Measurements from ENCODE around the gene RGS19. TPM values are rescaled to one million over a fixed set of nuclear protein-coding genes. Genes with fewer than 3 reads are reported as not detected.
"Not testable (repeated sequence)": the region's sequence is repeated elsewhere in the genome, so short reads cannot be mapped to it uniquely, and the experiment has no call there.

The RGS19 gene, protein sequence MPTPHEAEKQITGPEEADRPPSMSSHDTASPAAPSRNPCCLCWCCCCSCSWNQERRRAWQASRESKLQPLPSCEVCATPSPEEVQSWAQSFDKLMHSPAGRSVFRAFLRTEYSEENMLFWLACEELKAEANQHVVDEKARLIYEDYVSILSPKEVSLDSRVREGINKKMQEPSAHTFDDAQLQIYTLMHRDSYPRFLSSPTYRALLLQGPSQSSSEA
- 10 to 100 TPM; 14.8 to 18.4 (median 16.2) TPM for total RNA-seq

GRCh38 chr20:64079273-64080012, at the start of gene RGS19:
Gene RGS19, minus strand, starts transcription at chr20:64079518. Its CDS starts 2,632 bp downstream, at chr20:64076886.
- peak within 1 kb of the TSS; percentile 76 for H3K27ac ChIP-seq
- peaks cover 59% of the 10 kb centered on the region for H3K4me1 ChIP-seq
- peak within 1 kb of the TSS; percentile 81 for H3K4me3 ChIP-seq
- peaks cover 10% of the 10 kb centered on the region for H3K36me3 ChIP-seq
- peak in 1 of 2 donors; percentile 86 for DNase-seq (ENCODE audit: low spot score in 2 of 2)
- TF ChIP-seq POLR2A (IDR thresholded peaks at IDR 0.05) (no peak), EP300 (IDR thresholded peaks at IDR 0.05) (no peak), POLR2AphosphoS5 (IDR thresholded peaks at IDR 0.05) (no peak)
- TF ChIP-seq, protein P1, sequence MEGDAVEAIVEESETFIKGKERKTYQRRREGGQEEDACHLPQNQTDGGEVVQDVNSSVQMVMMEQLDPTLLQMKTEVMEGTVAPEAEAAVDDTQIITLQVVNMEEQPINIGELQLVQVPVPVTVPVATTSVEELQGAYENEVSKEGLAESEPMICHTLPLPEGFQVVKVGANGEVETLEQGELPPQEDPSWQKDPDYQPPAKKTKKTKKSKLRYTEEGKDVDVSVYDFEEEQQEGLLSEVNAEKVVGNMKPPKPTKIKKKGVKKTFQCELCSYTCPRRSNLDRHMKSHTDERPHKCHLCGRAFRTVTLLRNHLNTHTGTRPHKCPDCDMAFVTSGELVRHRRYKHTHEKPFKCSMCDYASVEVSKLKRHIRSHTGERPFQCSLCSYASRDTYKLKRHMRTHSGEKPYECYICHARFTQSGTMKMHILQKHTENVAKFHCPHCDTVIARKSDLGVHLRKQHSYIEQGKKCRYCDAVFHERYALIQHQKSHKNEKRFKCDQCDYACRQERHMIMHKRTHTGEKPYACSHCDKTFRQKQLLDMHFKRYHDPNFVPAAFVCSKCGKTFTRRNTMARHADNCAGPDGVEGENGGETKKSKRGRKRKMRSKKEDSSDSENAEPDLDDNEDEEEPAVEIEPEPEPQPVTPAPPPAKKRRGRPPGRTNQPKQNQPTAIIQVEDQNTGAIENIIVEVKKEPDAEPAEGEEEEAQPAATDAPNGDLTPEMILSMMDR (IDR thresholded peaks at IDR 0.05): no peak
- WGBS: 0% methylated on average over 21 of the region's 73 CpGs
- H3K27me3 ChIP-seq: peaks cover 8% of the 10 kb centered on the region
- H3K9me3 ChIP-seq: no peaks in the 10 kb centered on the region

- peaks cover 35% of the 10 kb centered on the region for H3K27me3 ChIP-seq
- H3K9me3 ChIP-seq, H3K4me1 ChIP-seq, H3K4me3 ChIP-seq, H3K36me3 ChIP-seq, H3K27ac ChIP-seq: not testable (repeated sequence)
- WGBS: 87% methylated on average over 11 of the region's 11 CpGs
- peak in 1 of 2 donors; percentile 5 for DNase-seq (ENCODE audit: low spot score in 2 of 2)
Measured at GRCh38 chr20:64123517-64123916, 44.2 kb upstream of the RGS19 start.

- not testable (repeated sequence) for H3K9me3 ChIP-seq
- H3K27me3 ChIP-seq: peaks cover 29% of the 10 kb centered on the region
Measured at GRCh38 chr20:64122927-64123326, 43.6 kb upstream of the RGS19 start.

DNA sequence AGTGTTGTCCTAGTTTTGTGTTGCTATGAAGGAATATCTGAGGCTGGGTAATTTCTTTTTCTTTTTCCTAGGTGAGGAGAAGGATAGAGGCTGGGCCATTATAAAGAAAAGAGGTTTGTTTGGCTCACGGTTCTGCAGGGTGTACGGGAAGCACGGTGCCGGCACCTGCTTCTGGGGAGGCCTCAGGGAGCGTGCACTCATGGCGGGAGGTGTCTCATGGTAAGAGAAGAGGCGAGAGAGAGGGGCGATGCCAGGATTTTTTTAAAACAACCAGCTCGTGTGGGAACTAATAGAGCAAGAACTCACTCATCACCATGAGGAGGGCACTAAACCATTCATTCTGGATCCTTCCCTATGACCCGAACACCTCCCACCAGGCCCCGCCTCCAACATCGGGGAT, 42.3 kb upstream of the RGS19 start:
- WGBS: 81% methylated on average over 12 of the region's 12 CpGs
- Histone ChIP-seq H3K4me3 (no peak overlapping the region), H3K36me3 (no peaks in the 10 kb centered on the region), H3K9me3 (no peaks in the 10 kb centered on the region), H3K4me1 (peaks cover 8% of the 10 kb centered on the region), H3K27me3 (peaks cover 27% of the 10 kb centered on the region), H3K27ac (no peak overlapping the region)
- TF ChIP-seq, protein P1 (IDR thresholded peaks at IDR 0.05): no peak
- TF ChIP-seq POLR2AphosphoS5 (IDR thresholded peaks at IDR 0.05) (no peak), POLR2A (IDR thresholded peaks at IDR 0.05) (no peak), EP300 (IDR thresholded peaks at IDR 0.05) (no peak)
- peak; percentile 16 to 26 for DNase-seq (ENCODE audit: low spot score in 2 of 2)

More at GRCh38 chr20:64122927-64123326, 43.6 kb upstream of the RGS19 start:
- 87% methylated on average over 11 of the region's 11 CpGs for WGBS
- not testable (repeated sequence) for H3K4me3 ChIP-seq; DNase-seq (ENCODE audit: low spot score in 2 of 2); H3K36me3 ChIP-seq; H3K4me1 ChIP-seq; H3K27ac ChIP-seq

- TF ChIP-seq, protein P1 (IDR thresholded peaks at IDR 0.05): no peak
- TF ChIP-seq POLR2AphosphoS5 (IDR thresholded peaks at IDR 0.05) (no peak), EP300 (IDR thresholded peaks at IDR 0.05) (no peak), POLR2A (IDR thresholded peaks at IDR 0.05) (no peak)
- Histone ChIP-seq H3K9me3 (no peaks in the 10 kb centered on the region), H3K36me3 (no peaks in the 10 kb centered on the region), H3K4me3 (peak overlapping the region; percentile 21), H3K4me1 (peaks cover 8% of the 10 kb centered on the region), H3K27ac (no peak overlapping the region), H3K27me3 (peaks cover 23% of the 10 kb centered on the region)
- peak; percentile 33 to 60 for DNase-seq (ENCODE audit: low spot score in 2 of 2)
- 68% methylated on average over 8 of the region's 14 CpGs for WGBS
Measured at GRCh38 chr20:64119681-64120341, 40.5 kb upstream of the RGS19 start.

DNA sequence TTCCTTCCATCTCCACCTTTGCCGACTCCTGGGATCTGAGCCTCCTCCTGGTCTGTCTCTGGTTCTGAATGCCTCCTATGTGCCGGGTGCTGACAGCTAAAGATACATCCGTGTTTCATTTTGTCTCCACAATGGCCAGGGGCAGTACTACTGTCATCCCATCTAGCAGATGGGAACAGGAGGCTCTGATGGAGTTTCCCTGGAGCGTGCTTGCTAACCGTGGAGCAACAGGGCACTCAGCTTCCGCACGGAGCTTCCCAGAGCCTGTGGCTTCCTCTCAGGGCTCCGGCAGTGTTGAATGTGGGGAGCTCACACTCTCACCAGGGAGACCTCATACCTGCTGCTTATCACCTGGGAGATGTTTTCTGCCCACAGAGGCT, 40.0 kb upstream of the RGS19 start:
- Histone ChIP-seq H3K27ac (no peak overlapping the region), H3K4me3 (no peak overlapping the region), H3K4me1 (peaks cover 8% of the 10 kb centered on the region), H3K9me3 (no peaks in the 10 kb centered on the region), H3K27me3 (peaks cover 21% of the 10 kb centered on the region), H3K36me3 (no peaks in the 10 kb centered on the region)
- TF ChIP-seq, protein P1 (IDR thresholded peaks at IDR 0.05): no peak
- TF ChIP-seq POLR2AphosphoS5 (IDR thresholded peaks at IDR 0.05) (no peak), EP300 (IDR thresholded peaks at IDR 0.05) (no peak), POLR2A (IDR thresholded peaks at IDR 0.05) (no peak)
- peak; percentile 36 to 67 for DNase-seq (ENCODE audit: low spot score in 2 of 2)
- 67% methylated on average over 4 of the region's 8 CpGs for WGBS

- H3K9me3 ChIP-seq, H3K4me3 ChIP-seq, H3K27ac ChIP-seq, H3K4me1 ChIP-seq, H3K36me3 ChIP-seq: not testable (repeated sequence)
- H3K27me3 ChIP-seq: peaks cover 18% of the 10 kb centered on the region
- no CpG with 5 or more reads among the region's 6 CpGs for WGBS
- peak in 1 of 2 donors; percentile 23 for DNase-seq (ENCODE audit: low spot score in 2 of 2)
Measured at GRCh38 chr20:64117432-64117777, 38.1 kb upstream of the RGS19 start.
